Esophagus (tissue), 2 donors: ENCODE results near the gene FRMD4A. TPM values are rescaled to one million over a fixed set of nuclear protein-coding genes. Genes with fewer than 3 reads are reported as not detected.
A peak's percentile ranks its signal among the peaks of the same experiment; 100 is the strongest.

Experiments used
- H3K27ac ChIP-seq, 2 donors: one replicate each; pipeline ENCODE4 v1.5.1; 2013; ENCODE audit warnings: low read depth in 2 of 2, mild to moderate bottlenecking in 2 of 2, inconsistent platforms in 1 of 2, low read length in 1 of 2, moderate library complexity in 1 of 2
- H3K27me3 ChIP-seq, 2 donors: one replicate each; pipeline ENCODE4 v1.6.1; 2013; ENCODE audit warnings: low read length in 2 of 2, control low read depth in 1 of 2, mild to moderate bottlenecking in 1 of 2; ENCODE audit not compliant: insufficient read depth in 2 of 2, control insufficient read depth in 1 of 2
- H3K36me3 ChIP-seq, 2 donors: one replicate each; pipeline ENCODE4 v1.6.1; 2013; ENCODE audit warnings: low read length in 1 of 2; ENCODE audit not compliant: control insufficient read depth in 2 of 2, insufficient read depth in 2 of 2
- H3K4me1 ChIP-seq, 2 donors: one replicate each; pipeline ENCODE4 v1.6.1; 2013; ENCODE audit warnings: low read length in 1 of 2; ENCODE audit not compliant: control insufficient read depth in 2 of 2, insufficient read depth in 2 of 2
- H3K4me3 ChIP-seq, 2 donors: one replicate each; pipeline ENCODE4 v1.5.1; 2013; ENCODE audit warnings: low read length in 2 of 2, mild to moderate bottlenecking in 2 of 2, low read depth in 1 of 2, moderate library complexity in 1 of 2
- H3K9me3 ChIP-seq, 2 donors: one replicate each; pipeline ENCODE4 v1.6.1; 2013; ENCODE audit warnings: mild to moderate bottlenecking in 2 of 2, low read depth in 1 of 2, low read length in 1 of 2, moderate library complexity in 1 of 2; ENCODE audit not compliant: control insufficient read depth in 2 of 2, insufficient read depth in 1 of 2
- WGBS, 2 donors: extraction: QIAGEN DNeasy Blood & Tissue Kit; methylation state at CpG; one replicate each; pipeline ENCODE4 v1.1.7; 2013; 5-methylcytosine and 5-hydroxymethylcytosine counted together
- polyA plus RNA-seq, 2 donors: library from polyadenylated mRNA; stranded (reverse); fragments of 200-250 nt; gene quantifications; one replicate each; pipeline ENCODE4 v1.2.3, GENCODE V29; 2013
- donor health status: healthy with polysubstance abuse.
- donor health status: Bipolar disorder and iron deficiency.

The FRMD4A gene
- polyA plus RNA-seq, 2 donors, result 9.3 to 12.6 TPM

DNA sequence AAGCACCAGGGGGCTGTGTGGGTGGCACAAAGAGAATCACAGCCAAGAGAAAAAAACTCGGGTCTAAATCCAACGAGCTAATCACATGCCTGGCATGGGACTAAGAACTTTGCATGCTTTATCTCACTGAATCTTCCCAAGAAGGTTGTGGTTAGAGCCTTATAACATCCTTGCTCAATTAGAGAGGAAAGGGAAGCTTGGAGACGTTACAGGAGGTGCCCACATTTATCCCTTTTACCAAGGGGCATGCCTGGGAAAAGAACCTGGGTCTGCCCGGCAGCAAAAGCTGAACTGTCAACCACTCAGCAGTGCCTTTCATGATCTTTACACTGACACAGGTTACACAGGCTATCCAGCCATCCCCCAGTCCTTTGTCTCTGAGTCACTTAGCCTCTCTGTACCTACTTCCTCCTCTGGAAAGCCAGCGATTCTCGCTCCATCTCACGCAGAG lies 553.8 kb downstream of the FRMD4A start:
- H3K4me3 ChIP-seq, result no peak overlapping the region
- H3K27ac ChIP-seq, result no peak overlapping the region
- WGBS, 2 donors, result 48 to 52% methylated on average over 7 of the region's 7 CpGs
- H3K36me3 ChIP-seq, result no peaks in the 10 kb centered on the region
- no peaks in the 10 kb centered on the region for H3K9me3 ChIP-seq
- peaks cover 2 to 3% of the 10 kb centered on the region in 2 donors for H3K4me1 ChIP-seq
- no peaks in the 10 kb centered on the region for H3K27me3 ChIP-seq

- H3K9me3 ChIP-seq, result no peaks in the 10 kb centered on the region
- peaks cover 2 to 3% of the 10 kb centered on the region in 2 donors for H3K4me1 ChIP-seq
- no peaks in the 10 kb centered on the region for H3K36me3 ChIP-seq
- H3K27ac ChIP-seq, result peak overlapping the region in 1 of 2 donors; percentile 3
- H3K27me3 ChIP-seq, result no peaks in the 10 kb centered on the region
- no peak overlapping the region for H3K4me3 ChIP-seq
- WGBS, 2 donors, result 81 to 82% methylated on average over 14 of the region's 14 CpGs
Measured at GRCh38 chr10:13775786-13776775, 554.6 kb downstream of the FRMD4A start.

GRCh38 chr10:13774303-13774893 lies 556.3 kb downstream of the FRMD4A start:
- no peaks in the 10 kb centered on the region for H3K36me3 ChIP-seq
- H3K27me3 ChIP-seq, result no peaks in the 10 kb centered on the region
- peaks cover 2 to 3% of the 10 kb centered on the region in 2 donors for H3K4me1 ChIP-seq
- no peak overlapping the region for H3K4me3 ChIP-seq
- WGBS, 2 donors, result 84 to 85% methylated on average over 9 of the region's 9 CpGs
- H3K9me3 ChIP-seq, result no peaks in the 10 kb centered on the region
- no peak overlapping the region for H3K27ac ChIP-seq

DNA sequence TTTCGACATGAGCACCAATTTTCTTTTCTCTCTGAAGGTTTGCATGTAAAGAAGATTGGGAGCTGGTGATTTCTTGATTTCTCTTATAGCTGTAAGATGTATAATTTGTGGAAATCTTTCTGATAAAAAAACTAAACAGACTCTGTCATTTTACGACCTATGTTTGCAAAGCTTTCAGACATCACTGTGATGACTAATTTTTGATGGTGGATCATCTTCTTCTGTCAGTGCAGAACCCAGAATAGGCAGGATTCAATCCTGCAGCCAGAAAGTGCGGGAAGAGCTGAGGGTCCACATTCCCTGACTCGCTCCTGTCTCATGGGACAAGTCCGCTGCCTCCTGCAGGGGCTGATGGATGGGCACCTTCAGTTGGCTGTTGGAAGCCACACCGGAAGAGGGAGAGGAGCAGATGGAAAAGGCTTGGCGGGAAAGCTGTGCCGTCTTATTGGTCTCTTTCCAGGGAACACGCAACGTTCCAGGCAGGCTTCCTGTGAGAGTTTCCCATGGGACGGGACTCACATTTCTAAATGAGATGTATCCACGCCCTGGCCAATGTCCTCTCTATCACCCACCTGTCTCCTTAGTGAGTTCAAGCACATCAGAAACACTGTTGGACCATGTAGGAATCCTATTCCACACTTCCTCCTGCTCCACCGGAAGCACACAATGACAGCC lies 557.1 kb downstream of the FRMD4A start:
- WGBS, 2 donors, result 71 to 79% methylated on average over 13 of the region's 13 CpGs
- Histone ChIP-seq H3K36me3 (no peaks in the 10 kb centered on the region), H3K4me3 (no peak overlapping the region), H3K4me1 (peaks cover 2 to 3% of the 10 kb centered on the region in 2 donors), H3K27me3 (no peaks in the 10 kb centered on the region), H3K9me3 (no peaks in the 10 kb centered on the region), H3K27ac (peak overlapping the region in 1 of 2 donors; percentile 75)

DNA sequence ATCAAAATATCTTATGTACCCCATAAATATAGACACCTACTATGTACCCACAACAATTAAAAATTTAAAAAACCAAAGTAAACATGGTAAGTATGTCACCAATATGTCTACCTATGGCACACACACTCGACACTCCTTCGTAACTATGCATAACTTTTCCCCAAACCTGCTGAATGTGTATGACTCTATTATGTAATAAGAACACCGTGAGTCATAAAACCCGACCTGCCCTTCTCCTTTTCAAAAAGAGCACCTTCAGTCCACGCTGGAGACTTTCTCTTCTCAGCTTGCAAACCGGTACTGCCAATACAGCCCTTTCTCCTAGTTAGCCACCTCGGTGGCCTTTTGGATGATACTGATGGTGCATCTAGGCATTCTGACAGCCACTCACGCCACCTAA lies 557.7 kb downstream of the FRMD4A start:
- Histone ChIP-seq H3K27me3 (no peaks in the 10 kb centered on the region), H3K9me3 (no peaks in the 10 kb centered on the region), H3K4me3 (no peak overlapping the region), H3K27ac (peak overlapping the region; percentile 55 to 75), H3K36me3 (no peaks in the 10 kb centered on the region), H3K4me1 (peaks cover 2 to 3% of the 10 kb centered on the region in 2 donors)
- 51 to 57% methylated on average over 8 of the region's 8 CpGs for WGBS, 2 donors

GRCh38 chr10:13771992-13772391 lies 558.7 kb downstream of the FRMD4A start:
- no peaks in the 10 kb centered on the region for H3K9me3 ChIP-seq
- no peak overlapping the region for H3K4me3 ChIP-seq
- H3K27me3 ChIP-seq, result no peaks in the 10 kb centered on the region
- WGBS, 2 donors, result 78 to 90% methylated on average over 4 of the region's 4 CpGs
- H3K27ac ChIP-seq, result no peak overlapping the region
- H3K4me1 ChIP-seq, result peaks cover 3 to 4% of the 10 kb centered on the region in 2 donors
- H3K36me3 ChIP-seq, result peaks cover 0 to 3% of the 10 kb centered on the region in 2 donors

DNA sequence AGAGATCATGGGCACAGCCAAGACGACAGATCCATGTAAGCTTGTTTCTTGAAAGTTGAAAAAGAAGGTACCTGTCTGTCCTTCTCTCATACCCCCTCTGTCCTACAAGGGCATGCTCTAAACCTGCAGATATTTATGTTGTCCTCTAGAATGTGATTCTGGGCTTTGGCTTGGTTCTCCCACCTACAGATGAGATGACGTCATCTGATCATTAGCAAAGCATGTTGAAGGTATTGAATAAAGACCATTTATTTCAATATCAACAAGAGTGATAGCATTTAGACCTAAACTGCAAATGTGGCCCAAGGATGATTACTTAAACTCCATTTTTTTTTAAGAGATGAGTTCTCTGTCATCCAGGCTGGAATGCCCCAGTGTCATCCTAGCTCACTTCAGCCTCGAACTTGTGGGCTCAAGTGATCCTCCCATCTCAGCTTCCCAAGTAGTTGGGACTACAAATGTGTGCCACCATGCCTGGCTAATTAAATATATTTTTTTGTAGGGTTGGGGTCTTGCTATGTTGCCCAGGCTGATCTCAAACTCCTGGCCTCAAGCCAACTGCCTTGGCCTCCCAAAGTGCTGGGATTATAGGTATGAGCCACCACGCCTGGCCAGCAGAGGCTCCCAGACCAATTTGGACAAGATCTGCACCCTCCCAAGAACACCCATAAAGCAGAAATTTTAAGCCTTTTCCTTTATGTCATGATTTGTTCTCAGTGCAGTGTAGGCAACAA lies 559.8 kb downstream of the FRMD4A start:
- Histone ChIP-seq H3K9me3 (no peaks in the 10 kb centered on the region), H3K4me3 (no peak overlapping the region), H3K36me3 (peaks cover 0 to 3% of the 10 kb centered on the region in 2 donors), H3K27ac (no peak overlapping the region), H3K27me3 (no peaks in the 10 kb centered on the region), H3K4me1 (peaks cover 2 to 3% of the 10 kb centered on the region in 2 donors)
- 92% methylated on average over 4 of the region's 4 CpGs for WGBS, 2 donors

- H3K36me3 ChIP-seq, result peaks cover 0 to 3% of the 10 kb centered on the region in 2 donors
- H3K27ac ChIP-seq, result no peak overlapping the region
- H3K27me3 ChIP-seq, result no peaks in the 10 kb centered on the region
- whole genome bisulfite sequencing, 2 donors, result 51 to 64% methylated on average over 10 of the region's 10 CpGs
- peaks cover 2 to 3% of the 10 kb centered on the region in 2 donors for H3K4me1 ChIP-seq
- no peak overlapping the region for H3K4me3 ChIP-seq
- no peaks in the 10 kb centered on the region for H3K9me3 ChIP-seq
Measured at GRCh38 chr10:13769946-13770345, 560.8 kb downstream of the FRMD4A start.

GRCh38 chr10:13767676-13768178 lies 563.0 kb downstream of the FRMD4A start:
- 68 to 70% methylated on average over 13 of the region's 13 CpGs for WGBS, 2 donors
- Histone ChIP-seq H3K27me3 (no peaks in the 10 kb centered on the region), H3K9me3 (no peaks in the 10 kb centered on the region), H3K27ac (no peak overlapping the region), H3K4me1 (peaks cover 0 to 2% of the 10 kb centered on the region in 2 donors), H3K36me3 (peaks cover 0 to 3% of the 10 kb centered on the region in 2 donors), H3K4me3 (no peak overlapping the region)
